Spleen (tissue), 11 donors: ENCODE measurements around the gene GAS2L3. TPM values are rescaled to one million over a fixed set of nuclear protein-coding genes. Genes with fewer than 3 reads are reported as not detected.

ENCODE experiments used
- DNase-seq: peaks from one replicate; pipeline ENCODE4 v3.0.0-alpha.2; 2020
- H3K27ac ChIP-seq, 8 donors: fragments of 200-600 bp; sonication (generic) in 7 of 8; 1 replicate in 4 of 8; 2 replicates in 4 of 8; pipeline versions ENCODE4 v1.5.0 to v1.8.0; 2016 to 2021; ENCODE audit warnings: inconsistent platforms in 4 of 8, mild to moderate bottlenecking in 4 of 8, moderate library complexity in 1 of 8
- H3K27me3 ChIP-seq, 7 donors: fragments of 200-600 bp; sonication (generic) in 6 of 7; replicated peaks in 1 of 7; 1 replicate in 4 of 7; 2 replicates in 3 of 7; pipeline versions ENCODE4 v1.5.0 to v1.8.0; 2016 to 2021; ENCODE audit warnings: inconsistent platforms in 3 of 7, mild to moderate bottlenecking in 1 of 7
- H3K36me3 ChIP-seq, 6 donors: fragments of 200-600 bp; sonication (generic) in 5 of 6; 1 replicate in 4 of 6; 2 replicates in 2 of 6; pipeline versions ENCODE4 v1.5.0 to v1.8.0; 2016 to 2021; ENCODE audit warnings: inconsistent platforms in 2 of 6
- H3K4me1 ChIP-seq, 6 donors: fragments of 200-600 bp; sonication (generic) in 5 of 6; 1 replicate in 3 of 6; 2 replicates in 3 of 6; pipeline versions ENCODE4 v1.5.0 to v1.8.0; 2016 to 2021; ENCODE audit warnings: inconsistent platforms in 3 of 6
- H3K4me3 ChIP-seq, 8 donors: fragments of 200-600 bp; sonication (generic) in 7 of 8; 1 replicate in 4 of 8; 2 replicates in 4 of 8; pipeline versions ENCODE4 v1.5.0 to v1.8.0; 2016 to 2021; ENCODE audit warnings: inconsistent platforms in 4 of 8, mild to moderate bottlenecking in 4 of 8, moderate library complexity in 2 of 8
- H3K9me3 ChIP-seq, 8 donors: fragments of 200-600 bp; sonication (generic) in 7 of 8; 1 replicate in 4 of 8; 2 replicates in 4 of 8; pipeline versions ENCODE4 v1.5.0 to v1.8.0; 2016 to 2021; ENCODE audit warnings: inconsistent platforms in 4 of 8
- POLR2A ChIP-seq, 3 donors: fragments of 450-650 bp; IDR thresholded peaks; one replicate each; pipeline ENCODE4 v1.5.1; 2017; ENCODE audit warnings: antibody characterized with exemption in 3 of 3, mild to moderate bottlenecking in 1 of 3
- POLR2AphosphoS5 ChIP-seq, 3 donors: sonication (generic); formaldehyde crosslinking; IDR thresholded peaks; one replicate each; pipeline ENCODE4 v1.5.1; 2017; ENCODE audit warnings: antibody characterized with exemption in 3 of 3
- WGBS, 5 donors: extraction: QIAGEN DNeasy Blood & Tissue Kit in 3 of 5; methylation state at CpG; one replicate each; pipeline versions ENCODE4 v1.1.5 to v1.1.7; 2013 to 2018; 5-methylcytosine and 5-hydroxymethylcytosine counted together
- intact Hi-C: fragments of 100-400 bp; cut with DNase I; formaldehyde crosslinking; loops from one replicate; pipeline ENCODE4 v1.15.0; 2023; ENCODE audit warnings: low total_unique reads
- polyA plus RNA-seq, 3 donors: library from polyadenylated mRNA; stranded (reverse); fragments of 200-250 nt; gene quantifications; one replicate each; pipeline ENCODE4 v1.2.1, GENCODE V29; 2013
- total RNA-seq, 7 donors: library from RNA; depleted of rRNA in 3 of 7; stranded (reverse); fragments of >200 nt in 3 of 7; fragmentation: NEBNext Ultra II Directional in 4 of 7; extraction: Animal tissue kit (Norgen Biotek cat#: 25700) in 4 of 7; gene quantifications; one replicate each; pipeline versions ENCODE4 v1.1.0 to v1.2.1, GENCODE V29; 2016 to 2021
- TF ChIP-seq, protein P1 (sequence below), 11 experiments: fragments of 200-600 bp in 7 of 11; fragments of 450-650 bp in 4 of 11; sonication (generic) in 4 of 11; IDR thresholded peaks in 8 of 11; conservative IDR thresholded peaks in 3 of 11; 1 replicate in 7 of 11; 2 replicates in 4 of 11; pipeline versions ENCODE4 v1.4.0 to v1.8.0; 2016 to 2021; ENCODE audit warnings: antibody characterized with exemption in 11 of 11, inconsistent platforms in 4 of 11, mild to moderate bottlenecking in 1 of 11
- donor health status: healthy with polysubstance abuse.
- donor health status: DM: no; HTN: no; CAD: no; lungs with moderate emphysema.
- donor health status: DM: no; HTN: no; CAD: no.
- donor health status: Bipolar disorder and iron deficiency.
- donor health status: healthy.
- donor health status: DM: no; HTN: no; CAD: no.
- donor health status: DM: yes; HTN: yes; CAD: no.

The GAS2L3 gene
- total and polyA plus RNA-seq, 10 donors: 0.49 to 10.8 (median 6.5) TPM

DNA sequence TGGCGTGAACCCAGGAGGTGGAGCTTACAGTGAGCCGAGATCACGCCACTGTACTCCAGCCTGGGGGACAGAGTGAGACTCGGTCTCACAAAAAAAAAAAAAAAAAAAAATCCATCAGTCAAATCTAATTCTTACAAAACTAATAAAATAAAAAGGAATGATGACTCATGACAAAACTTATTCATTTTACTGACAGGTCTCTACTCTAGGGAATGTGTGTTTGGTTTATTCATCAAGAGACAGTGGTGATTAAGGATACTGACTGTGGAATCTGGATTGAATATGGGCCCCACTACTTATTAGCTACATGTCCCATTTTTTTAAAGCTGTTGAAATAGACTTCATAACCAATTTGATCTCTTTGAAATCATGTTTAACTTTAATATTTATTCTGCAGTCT, 29.3 kb upstream of the GAS2L3 start:
- Histone ChIP-seq H3K4me1 (no peaks in the 10 kb centered on the region), H3K36me3 (no peaks in the 10 kb centered on the region), H3K27me3 (peaks cover 0 to 8% (median 0%) of the 10 kb centered on the region in 7 donors), H3K9me3 (no peaks in the 10 kb centered on the region), H3K4me3 (no peak overlapping the region), H3K27ac (no peak overlapping the region)
- 74 to 95% (median 88%) methylated on average over 4 of the region's 4 CpGs for WGBS, 5 donors
- DNase-seq: no peak
- TF ChIP-seq POLR2A (IDR thresholded peaks at IDR 0.05) (no peak), POLR2AphosphoS5 (IDR thresholded peaks at IDR 0.05) (no peak)
- TF ChIP-seq, protein P1, sequence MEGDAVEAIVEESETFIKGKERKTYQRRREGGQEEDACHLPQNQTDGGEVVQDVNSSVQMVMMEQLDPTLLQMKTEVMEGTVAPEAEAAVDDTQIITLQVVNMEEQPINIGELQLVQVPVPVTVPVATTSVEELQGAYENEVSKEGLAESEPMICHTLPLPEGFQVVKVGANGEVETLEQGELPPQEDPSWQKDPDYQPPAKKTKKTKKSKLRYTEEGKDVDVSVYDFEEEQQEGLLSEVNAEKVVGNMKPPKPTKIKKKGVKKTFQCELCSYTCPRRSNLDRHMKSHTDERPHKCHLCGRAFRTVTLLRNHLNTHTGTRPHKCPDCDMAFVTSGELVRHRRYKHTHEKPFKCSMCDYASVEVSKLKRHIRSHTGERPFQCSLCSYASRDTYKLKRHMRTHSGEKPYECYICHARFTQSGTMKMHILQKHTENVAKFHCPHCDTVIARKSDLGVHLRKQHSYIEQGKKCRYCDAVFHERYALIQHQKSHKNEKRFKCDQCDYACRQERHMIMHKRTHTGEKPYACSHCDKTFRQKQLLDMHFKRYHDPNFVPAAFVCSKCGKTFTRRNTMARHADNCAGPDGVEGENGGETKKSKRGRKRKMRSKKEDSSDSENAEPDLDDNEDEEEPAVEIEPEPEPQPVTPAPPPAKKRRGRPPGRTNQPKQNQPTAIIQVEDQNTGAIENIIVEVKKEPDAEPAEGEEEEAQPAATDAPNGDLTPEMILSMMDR (IDR thresholded peaks at IDR 0.05 in 8 of 11, conservative IDR thresholded peaks at IDR 0.05 in 3 of 11): no peak
- intact Hi-C loops: no loop called here

DNA sequence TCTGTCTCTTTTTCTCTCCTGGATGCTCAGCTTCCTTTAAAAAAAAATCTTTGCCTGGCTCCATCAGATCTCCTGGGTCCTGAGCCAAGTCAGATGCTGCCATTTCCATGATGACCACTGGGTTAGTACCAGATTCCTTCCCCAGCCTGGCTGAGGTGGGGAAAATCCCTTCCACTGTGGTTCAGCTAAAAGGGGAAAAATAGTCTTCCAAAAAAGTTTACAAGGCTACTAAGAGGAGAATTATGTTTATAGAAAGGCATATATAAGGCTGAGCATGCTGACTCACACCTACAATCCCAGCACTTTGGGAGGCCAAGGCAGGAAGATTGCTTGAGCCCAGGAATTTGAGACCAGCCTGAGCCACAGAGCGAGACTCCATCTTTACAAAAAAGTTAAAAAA, 28.4 kb upstream of the GAS2L3 start:
- H3K27me3 ChIP-seq: peaks cover 0 to 8% (median 0%) of the 10 kb centered on the region in 7 donors
- DNase-seq: no peak
- H3K9me3 ChIP-seq: no peaks in the 10 kb centered on the region
- intact Hi-C loops: no loop called here
- no peak overlapping the region for H3K27ac ChIP-seq
- TF ChIP-seq POLR2A (IDR thresholded peaks at IDR 0.05): no peak
- no peak for TF ChIP-seq POLR2AphosphoS5 (IDR thresholded peaks at IDR 0.05)
- H3K36me3 ChIP-seq: no peaks in the 10 kb centered on the region
- 70 to 96% (median 79%) methylated on average over 1 of the region's 1 CpG for WGBS, 5 donors
- no peaks in the 10 kb centered on the region for H3K4me1 ChIP-seq
- no peak overlapping the region for H3K4me3 ChIP-seq

DNA sequence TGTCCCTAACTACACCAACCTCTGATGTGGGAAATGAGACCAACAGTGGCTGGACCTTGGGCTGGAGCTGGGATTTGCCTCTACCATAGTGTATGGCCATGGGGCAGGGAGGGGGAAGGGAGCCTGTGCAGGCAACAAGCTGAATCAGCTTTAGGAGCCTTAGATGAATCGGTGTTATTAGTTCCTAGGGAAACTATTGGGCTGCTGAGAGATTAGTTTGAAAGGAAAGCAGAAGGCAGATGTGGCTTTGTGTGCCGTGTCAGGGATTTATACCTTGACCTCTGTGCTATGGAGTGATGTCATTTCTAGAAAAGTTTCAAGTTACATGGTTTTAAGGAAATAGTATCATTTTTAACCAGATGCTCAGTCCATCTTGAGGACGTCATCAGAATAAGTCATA, 19.5 kb upstream of the GAS2L3 start:
- no peak overlapping the region for H3K4me3 ChIP-seq
- no peaks in the 10 kb centered on the region for H3K27me3 ChIP-seq
- TF ChIP-seq POLR2A (IDR thresholded peaks at IDR 0.05) (no peak), POLR2AphosphoS5 (IDR thresholded peaks at IDR 0.05) (no peak)
- TF ChIP-seq, protein P1 (IDR thresholded peaks at IDR 0.05 in 8 of 11, conservative IDR thresholded peaks at IDR 0.05 in 3 of 11): no peak
- WGBS, 5 donors: 42 to 72% (median 69%) methylated on average over 3 of the region's 3 CpGs
- intact Hi-C loops: loop anchor here (10.0 kb wide), 2 partner anchors 199 to 319 kb away; partner anchors contain the start of gene SLC17A8
- DNase-seq: no peak
- no peak overlapping the region for H3K27ac ChIP-seq
- no peaks in the 10 kb centered on the region for H3K9me3 ChIP-seq
- no peaks in the 10 kb centered on the region for H3K4me1 ChIP-seq
- H3K36me3 ChIP-seq: no peaks in the 10 kb centered on the region

DNA sequence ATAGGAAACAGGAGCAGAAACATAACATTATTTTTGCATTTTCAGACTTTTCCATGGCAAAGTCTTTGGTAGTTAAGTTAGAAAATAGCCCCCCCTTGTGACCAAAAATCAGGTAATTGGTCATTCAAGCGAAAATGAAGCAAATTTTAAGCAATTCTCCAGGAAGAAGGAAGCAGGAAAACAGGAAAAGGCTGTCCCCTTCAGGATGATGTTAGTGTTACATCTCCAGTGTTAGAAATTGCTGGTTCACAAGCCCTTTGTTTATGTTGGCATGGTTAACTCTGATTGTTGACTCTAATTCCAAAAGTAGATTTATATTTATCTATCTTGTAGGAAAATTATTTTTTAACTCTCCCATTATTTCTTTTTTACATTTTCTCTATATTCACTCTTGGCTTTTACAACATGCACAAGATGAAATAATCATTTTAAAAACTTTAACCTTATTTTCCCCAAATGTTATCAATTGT, 18.8 kb upstream of the GAS2L3 start:
- no peak for DNase-seq
- WGBS, 5 donors: 0 to 5% (median 0%) methylated on average over 1 of the region's 1 CpG
- Histone ChIP-seq H3K4me1 (no peaks in the 10 kb centered on the region), H3K9me3 (no peaks in the 10 kb centered on the region), H3K36me3 (no peaks in the 10 kb centered on the region), H3K4me3 (no peak overlapping the region), H3K27me3 (no peaks in the 10 kb centered on the region), H3K27ac (no peak overlapping the region)
- intact Hi-C loops: loop anchor here (10.0 kb wide), 2 partner anchors 200 to 320 kb away; partner anchors contain the start of gene SLC17A8
- no peak for TF ChIP-seq POLR2A (IDR thresholded peaks at IDR 0.05)
- no peak for TF ChIP-seq POLR2AphosphoS5 (IDR thresholded peaks at IDR 0.05)
- TF ChIP-seq, protein P1 (IDR thresholded peaks at IDR 0.05 in 8 of 11, conservative IDR thresholded peaks at IDR 0.05 in 3 of 11): peak; percentile 40 to 84 (median 66)
